HepG2 (cell line): ENCODE data around the gene MAPK6. TPM values are rescaled to one million over a fixed set of nuclear protein-coding genes. Genes with fewer than 3 reads are reported as not detected.

ENCODE experiments used
- AKAP8 ChIP-seq: sonication (generic); formaldehyde crosslinking; IDR thresholded peaks from 2 replicates; pipeline ENCODE4 v1.5.1; 2020; ENCODE audit warnings: mild to moderate bottlenecking, missing genetic modification reagents
- BCL3 ChIP-seq: sonication (generic); formaldehyde crosslinking; IDR thresholded peaks from 2 replicates; pipeline ENCODE4 v1.5.1; 2020; ENCODE audit warnings: mild to moderate bottlenecking, missing genetic modification reagents, moderate library complexity
- CTCF ChIP-seq: sonication (generic); formaldehyde crosslinking; IDR thresholded peaks from 2 replicates; pipeline ENCODE4 v1.5.0; 2020; ENCODE audit warnings: mild to moderate bottlenecking, missing genetic modification reagents, moderate library complexity
- HMG20A ChIP-seq: IDR thresholded peaks from 2 replicates; pipeline ENCODE4 v1.6.1; 2016; ENCODE audit warnings: borderline replicate concordance
- HMG20B ChIP-seq: conservative IDR thresholded peaks from 2 replicates; pipeline ENCODE4 v1.6.1; 2016; ENCODE audit warnings: missing genetic modification reagents, missing compliant biosample characterization
- NFE2 ChIP-seq: sonication (generic); formaldehyde crosslinking; IDR thresholded peaks from 2 replicates; pipeline ENCODE4 v1.4.0; 2020; ENCODE audit warnings: missing genetic modification reagents
- SATB2 ChIP-seq: sonication (generic); formaldehyde crosslinking; IDR thresholded peaks from 2 replicates; pipeline ENCODE4 v1.5.0; 2020; ENCODE audit warnings: missing genetic modification reagents
- SNAPC5 ChIP-seq: sonication (generic); formaldehyde crosslinking; IDR thresholded peaks from 2 replicates; pipeline ENCODE4 v1.8.1; 2023; ENCODE audit warnings: mild to moderate bottlenecking, missing genetic modification reagents, borderline replicate concordance
- STAT6 ChIP-seq: sonication (generic); formaldehyde crosslinking; IDR thresholded peaks from 2 replicates; pipeline ENCODE4 v1.4.0; 2020; ENCODE audit warnings: missing genetic modification reagents, mild to moderate bottlenecking, borderline replicate concordance
- THAP9 ChIP-seq: sonication (generic); formaldehyde crosslinking; IDR thresholded peaks from 2 replicates; pipeline ENCODE4; 2020; ENCODE audit warnings: missing genetic modification reagents, mild to moderate bottlenecking, borderline replicate concordance
- U2AF1 ChIP-seq: fragments of 200-400 bp; formaldehyde crosslinking; optimal IDR thresholded peaks from 2 replicates; pipeline ENCODE3; 2017; ENCODE audit warnings: mild to moderate bottlenecking, low read depth, low read length
- ZBTB34 ChIP-seq: sonication (generic); formaldehyde crosslinking; IDR thresholded peaks from 2 replicates; pipeline ENCODE4 v1.8.0; 2022; ENCODE audit warnings: mild to moderate bottlenecking, missing genetic modification reagents
- ZNF143 ChIP-seq: sonication (generic); formaldehyde crosslinking; IDR thresholded peaks from 2 replicates; pipeline ENCODE4 v1.4.0; 2020; ENCODE audit warnings: missing genetic modification reagents
- ZNF513 ChIP-seq: sonication (generic); formaldehyde crosslinking; conservative IDR thresholded peaks from 2 replicates; pipeline ENCODE4 v1.5.0; 2020; ENCODE audit warnings: missing genetic modification reagents
- ZNF547 ChIP-seq: sonication (generic); formaldehyde crosslinking; IDR thresholded peaks from 2 replicates; pipeline ENCODE4 v1.5.1; 2020; ENCODE audit warnings: mild to moderate bottlenecking, missing genetic modification reagents
- ZNF678 ChIP-seq: sonication (generic); formaldehyde crosslinking; IDR thresholded peaks from 2 replicates; pipeline ENCODE4 v1.4.0; 2020; ENCODE audit warnings: mild to moderate bottlenecking, missing genetic modification reagents
- polyA plus RNA-seq, 8 experiments: library from polyadenylated mRNA; depleted of rRNA in 3 of 8; stranded (reverse) in 7 of 8; unstranded in 1 of 8; fragments of >200 nt; fragmentation: Illumina TruSeq in 4 of 8; extraction: Trizol in 4 of 8; gene quantifications; 2 replicates each; pipeline versions ENCODE4 v1.2.1 to v1.2.3, GENCODE V29; 2011 to 2016; ENCODE audit warnings: low read depth in 4 of 8, missing spikeins in 1 of 8, mixed read lengths in 1 of 8; ENCODE audit not compliant: insufficient read depth in 1 of 8
- total RNA-seq, 5 experiments: library from RNA; depleted of rRNA; stranded (reverse); fragments of >200 nt; fragmentation: Illumina TruSeq; extraction: Trizol; gene quantifications; 2 replicates each; pipeline ENCODE4 v1.2.3, GENCODE V29; 2016; ENCODE audit warnings: low read depth in 1 of 5

The MAPK6 gene
- total and polyA plus RNA-seq, 2 of the 13 experiments (the other 11 are each of a cell fraction or from before 2014, with no cell fraction given): 89.5 to 99.7 TPM

GRCh38 chr15:52018693-52019393 is at the start of gene MAPK6 (continued):
- TF ChIP-seq BCL3 (CRISPR knock-in tag) (peak; percentile 76; the same call in 1 of the 2 replicates), THAP9 (peak; percentile 81), ZNF678 (peak; percentile 70; the same call in 1 of the 2 replicates), SATB2 (CRISPR knock-in tag) (peak; percentile 37), ZNF143 (CRISPR knock-in tag) (no peak), U2AF1 (no peak), ZNF547 (CRISPR knock-in tag) (peak; percentile 91), HMG20A (no peak), ZNF513 (CRISPR knock-in tag) (no peak), SNAPC5 (CRISPR knock-in tag) (no peak), STAT6 (CRISPR knock-in tag) (no peak; the same call in 1 of the 2 replicates), ZBTB34 (CRISPR knock-in tag) (no peak), AKAP8 (CRISPR knock-in tag) (peak; percentile 63; the same call in 1 of the 2 replicates), CTCF (0 out of 2 replicates have a peak, but pooled peaks have one; percentile 11), NFE2 (CRISPR knock-in tag) (no peak), HMG20B (CRISPR knock-in tag) (no peak)
